Hindlimb muscle (tissue), 1 donor: ENCODE results near the gene P2RX6. TPM values are rescaled to one million over a fixed set of nuclear protein-coding genes. Genes with fewer than 3 reads are reported as not detected.

Source experiments
- DNase-seq: peaks from one replicate; pipeline ENCODE4 v3.0.0-alpha.2; 2013
- polyA plus RNA-seq: library from polyadenylated mRNA; unstranded; fragments of 120-200 nt; gene quantifications from one replicate; pipeline ENCODE4 v1.2.1, GENCODE V29; 2013; ENCODE audit not compliant: insufficient read length

The P2RX6 gene
- polyA plus RNA-seq, 1 donor, result 28.1 TPM

DNA sequence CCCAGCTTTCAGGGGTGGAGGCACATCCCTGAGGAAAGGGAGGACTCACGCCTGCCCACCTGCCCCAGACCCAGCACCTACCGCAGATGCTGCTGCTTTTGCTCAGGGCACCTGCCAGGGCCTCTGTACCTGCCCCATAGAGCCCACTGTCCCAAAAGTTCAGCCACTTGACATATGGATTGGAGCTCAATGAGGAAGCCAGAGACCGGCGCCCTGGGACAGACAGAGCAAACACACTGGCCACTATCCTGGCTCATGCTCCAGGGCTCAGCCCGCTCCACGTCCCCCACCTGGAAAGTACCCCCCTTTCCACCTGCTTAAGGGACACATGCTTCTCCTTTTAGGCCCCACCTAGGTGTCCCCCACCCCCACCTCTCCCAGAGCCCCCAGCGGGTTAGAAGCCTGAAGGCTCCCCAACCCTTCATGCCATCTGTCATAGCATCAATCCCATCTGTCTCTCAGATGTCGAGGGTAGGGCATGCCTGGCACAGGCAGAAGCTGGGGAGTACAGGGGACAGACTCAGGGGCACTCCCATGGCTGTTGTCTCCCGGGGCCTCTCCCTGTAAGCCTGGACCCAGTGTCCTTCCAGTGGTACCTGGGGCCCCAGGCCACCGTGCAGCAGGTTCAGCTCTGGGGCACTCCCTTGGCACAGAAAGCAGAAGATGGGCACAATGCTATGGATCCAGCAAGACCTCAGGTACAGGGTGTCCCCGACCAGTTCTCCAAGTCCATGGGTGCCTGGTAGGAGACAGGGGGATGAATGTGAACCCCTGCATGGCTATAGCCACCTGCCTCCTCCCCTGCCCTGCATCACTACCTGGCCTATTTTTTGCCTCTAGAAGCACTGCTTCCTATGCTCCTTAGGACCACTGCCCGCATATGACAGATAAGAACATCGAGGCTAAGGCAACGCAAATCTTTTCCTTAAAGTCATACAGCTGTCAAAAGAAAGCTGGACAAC lies 2.2 kb upstream of the P2RX6 start:
- no peak for DNase-seq

DNA sequence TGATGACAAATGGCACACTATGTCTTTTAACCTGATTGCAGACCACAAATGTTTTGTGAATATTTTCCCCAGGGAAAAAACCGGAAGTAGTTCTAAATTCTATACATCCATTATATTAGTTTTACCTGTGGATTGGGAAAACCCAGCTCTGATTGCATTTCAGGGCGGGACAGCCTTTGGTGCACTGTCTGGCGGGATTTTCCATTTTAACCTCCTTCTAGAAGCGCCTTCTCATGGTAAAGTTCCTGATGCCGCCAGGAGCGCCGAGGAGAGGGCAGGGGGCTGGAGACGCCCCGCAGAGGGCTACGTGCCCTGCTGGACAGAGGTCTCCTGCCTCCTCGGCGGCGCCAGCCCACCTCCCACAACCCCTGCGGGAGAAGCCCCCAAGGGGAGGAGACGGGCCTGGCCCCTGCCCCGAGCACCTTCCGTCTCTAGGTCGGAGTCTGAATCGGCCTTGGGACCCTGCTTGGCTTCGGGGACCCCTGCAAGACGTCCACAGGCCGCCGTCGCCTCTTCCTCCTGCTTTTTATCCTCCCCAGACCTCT lies 1.2 kb upstream of the P2RX6 start:
- DNase-seq, result no peak

DNA sequence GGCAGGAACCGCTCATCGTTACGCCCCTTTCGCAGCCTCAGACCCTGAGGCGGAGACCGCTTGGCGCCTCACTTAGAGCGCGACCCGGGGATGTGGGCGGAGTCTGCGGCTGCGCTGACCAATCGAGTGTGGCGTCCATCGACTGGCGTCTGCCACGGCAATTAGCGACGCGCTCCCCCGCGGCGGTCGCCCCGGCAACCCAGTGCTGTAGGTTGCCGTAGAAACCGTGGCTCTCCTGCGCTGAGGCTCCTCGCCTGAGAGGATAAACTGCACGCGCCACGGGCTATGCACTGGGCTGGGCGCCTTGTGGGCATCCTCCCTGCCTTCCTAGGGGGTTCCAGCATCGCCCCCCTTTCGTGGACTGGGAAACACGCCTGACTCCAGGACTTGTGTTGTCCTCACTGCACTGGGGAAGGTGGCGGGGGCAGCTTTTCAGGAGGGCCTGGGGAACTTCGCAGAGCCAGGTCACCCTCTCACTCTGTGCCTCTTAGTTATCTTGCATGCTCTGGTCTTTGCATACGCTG lies 701 bp upstream of the P2RX6 start:
- peak; percentile 87 for DNase-seq

DNA sequence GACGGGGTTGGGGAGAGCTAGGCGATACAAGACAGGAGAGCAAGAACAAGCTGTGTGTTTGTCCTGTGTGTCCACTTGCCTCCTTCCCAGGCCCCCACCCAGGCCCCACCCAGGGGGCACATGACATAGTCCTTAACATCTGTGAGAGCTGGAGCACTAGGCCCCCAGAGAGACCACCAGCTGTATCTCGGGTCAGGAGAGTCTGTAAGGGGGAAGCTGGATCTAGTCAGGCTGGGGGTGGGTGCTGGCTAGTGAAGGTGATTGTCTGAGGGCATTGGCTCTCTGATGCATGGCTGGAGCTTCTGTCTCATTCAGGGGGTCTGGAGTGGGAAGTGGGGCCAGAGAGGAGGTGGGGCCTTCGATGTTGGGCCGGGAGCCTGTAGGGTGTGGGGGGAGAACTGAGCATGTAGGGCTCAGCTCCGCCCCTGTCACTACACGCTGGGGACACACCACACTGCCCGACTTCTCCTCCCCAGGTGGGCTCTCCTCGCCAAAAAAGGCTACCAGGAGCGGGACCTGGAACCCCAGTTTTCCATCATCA lies 571 bp downstream of the P2RX6 start:
- DNase-seq, result no peak

DNA sequence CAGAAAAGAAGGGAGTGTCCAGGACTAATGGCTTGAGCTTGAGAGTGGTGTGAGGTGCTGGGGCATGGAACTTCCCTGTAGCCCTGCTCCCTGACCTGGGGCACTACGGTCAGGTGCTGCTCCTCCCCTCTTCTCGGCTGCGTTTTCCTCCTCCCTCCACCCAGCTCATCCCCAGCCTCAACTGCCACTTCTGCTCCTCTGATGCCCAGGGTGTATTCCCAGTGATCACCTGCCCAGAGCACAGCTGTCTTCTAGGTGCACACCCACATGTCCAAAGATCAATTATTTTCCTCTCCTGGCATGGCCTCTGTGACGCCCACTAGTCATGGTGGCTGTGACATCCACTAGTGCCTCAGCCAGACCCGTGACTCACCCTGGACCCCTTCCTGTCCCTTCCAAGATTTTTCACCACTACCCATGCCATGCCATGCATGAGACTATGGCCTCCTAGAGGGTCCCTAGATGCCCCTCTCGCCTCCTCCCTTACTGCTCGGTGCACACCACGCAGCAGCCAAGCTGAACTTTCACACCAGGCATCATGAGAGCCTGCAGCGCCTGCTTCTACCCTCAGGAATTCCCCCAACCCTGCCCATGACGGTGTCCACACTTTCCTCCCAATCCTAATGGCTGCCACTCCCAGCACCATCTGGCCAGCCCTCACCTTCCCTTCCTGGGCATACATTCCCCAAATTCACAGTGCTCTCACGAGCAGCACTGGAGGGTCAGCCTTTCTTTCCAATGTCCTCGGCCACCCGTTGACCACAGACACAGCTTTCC lies 1.9 kb downstream of the P2RX6 start:
- DNase-seq, result no peak

DNA sequence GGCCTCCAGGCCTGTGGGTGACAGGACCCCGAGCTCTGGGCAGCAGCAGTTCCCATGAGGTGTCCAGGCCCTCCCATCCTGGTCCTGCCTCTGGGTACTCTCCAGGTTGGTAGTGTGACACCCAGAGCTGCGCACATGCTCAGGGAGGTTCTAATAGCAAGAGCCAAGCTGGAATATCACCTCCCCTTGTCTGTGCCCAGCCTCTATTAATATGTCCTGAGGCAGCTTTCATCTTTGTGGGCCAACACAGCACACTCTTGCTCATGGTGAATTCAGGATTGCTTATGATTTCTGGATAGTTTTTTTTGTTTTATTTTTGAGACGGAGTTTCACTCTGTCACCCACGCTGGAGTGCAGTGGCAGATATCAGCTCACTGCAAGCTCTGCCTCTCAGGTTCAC lies 3.3 kb downstream of the P2RX6 start:
- DNase-seq, result no peak

- DNase-seq, result no peak
Observed at GRCh38 chr22:21020802-21021429, 6.0 kb downstream of the P2RX6 start.

DNA sequence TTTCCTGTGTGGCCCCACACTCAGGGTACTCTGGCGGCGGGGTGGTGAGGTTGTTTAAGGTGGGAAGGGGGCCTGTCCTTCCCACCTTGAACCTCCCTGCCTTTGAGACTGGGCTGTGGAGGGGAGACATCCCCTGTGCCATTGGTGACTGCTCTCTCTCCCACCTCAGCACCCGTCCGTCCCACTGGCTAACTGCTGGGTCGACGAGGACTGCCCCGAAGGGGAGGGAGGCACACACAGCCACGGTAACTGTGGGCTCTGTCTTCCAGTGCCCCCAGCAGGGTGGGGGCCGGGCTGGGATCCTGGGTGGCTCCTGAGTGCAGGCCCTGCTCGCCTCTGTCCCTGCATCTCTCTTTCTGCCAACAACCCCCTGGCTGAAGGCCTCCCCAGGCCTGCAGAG lies 7.5 kb downstream of the P2RX6 start:
- no peak for DNase-seq

DNA sequence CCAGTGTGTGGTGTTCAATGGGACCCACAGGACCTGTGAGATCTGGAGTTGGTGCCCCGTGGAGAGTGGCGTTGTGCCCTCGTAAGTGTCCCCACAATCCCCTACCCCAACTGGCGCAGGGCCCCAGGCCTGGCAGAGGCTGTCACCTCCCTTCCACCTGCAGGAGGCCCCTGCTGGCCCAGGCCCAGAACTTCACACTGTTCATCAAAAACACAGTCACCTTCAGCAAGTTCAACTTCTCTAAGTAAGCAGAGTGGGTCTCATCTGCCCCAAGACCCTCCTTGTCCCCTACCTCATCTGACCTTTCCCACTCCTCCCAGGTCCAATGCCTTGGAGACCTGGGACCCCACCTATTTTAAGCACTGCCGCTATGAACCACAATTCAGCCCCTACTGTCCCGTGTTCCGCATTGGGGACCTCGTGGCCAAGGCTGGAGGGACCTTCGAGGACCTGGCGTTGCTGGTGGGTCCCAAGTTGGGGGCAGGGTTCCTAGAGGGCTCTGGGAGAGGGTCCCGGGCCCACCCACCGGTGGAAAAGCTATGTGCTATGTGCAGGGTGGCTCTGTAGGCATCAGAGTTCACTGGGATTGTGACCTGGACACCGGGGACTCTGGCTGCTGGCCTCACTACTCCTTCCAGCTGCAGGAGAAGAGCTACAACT lies 8.1 kb downstream of the P2RX6 start:
- no peak for DNase-seq

DNA sequence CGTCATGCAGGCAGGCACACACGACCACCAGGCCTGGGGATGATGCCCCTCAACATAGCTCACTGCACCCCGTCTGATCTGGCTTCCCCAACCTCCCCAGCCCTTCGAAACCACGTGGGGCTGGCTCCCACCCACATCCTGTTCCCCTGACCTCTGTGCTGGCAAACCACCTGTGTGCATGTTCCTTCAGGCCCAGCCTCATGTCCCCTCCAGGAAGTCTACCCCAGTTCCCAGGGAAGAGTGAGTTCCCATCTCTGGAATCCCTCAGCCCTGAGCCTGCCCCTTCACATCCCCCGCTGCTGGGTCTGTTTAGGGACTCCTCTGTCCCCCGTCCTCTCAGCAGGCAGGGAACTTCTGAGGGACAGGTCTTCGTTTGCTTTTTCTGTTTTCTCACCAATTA lies 10.3 kb downstream of the P2RX6 start:
- no peak for DNase-seq

GRCh38 chr22:21025763-21026755 lies 11.1 kb downstream of the P2RX6 start:
- DNase-seq, result no peak

- peak; percentile 51 for DNase-seq
Observed at GRCh38 chr22:21026783-21027692, 12.1 kb downstream of the P2RX6 start.

- no peak for DNase-seq
Observed at GRCh38 chr22:21028277-21029251, 13.6 kb downstream of the P2RX6 start.

GRCh38 chr22:21029486-21030025 lies 14.6 kb downstream of the P2RX6 start:
- no peak for DNase-seq

GRCh38 chr22:21030032-21030431 lies 15.1 kb downstream of the P2RX6 start:
- DNase-seq, result no peak

DNA sequence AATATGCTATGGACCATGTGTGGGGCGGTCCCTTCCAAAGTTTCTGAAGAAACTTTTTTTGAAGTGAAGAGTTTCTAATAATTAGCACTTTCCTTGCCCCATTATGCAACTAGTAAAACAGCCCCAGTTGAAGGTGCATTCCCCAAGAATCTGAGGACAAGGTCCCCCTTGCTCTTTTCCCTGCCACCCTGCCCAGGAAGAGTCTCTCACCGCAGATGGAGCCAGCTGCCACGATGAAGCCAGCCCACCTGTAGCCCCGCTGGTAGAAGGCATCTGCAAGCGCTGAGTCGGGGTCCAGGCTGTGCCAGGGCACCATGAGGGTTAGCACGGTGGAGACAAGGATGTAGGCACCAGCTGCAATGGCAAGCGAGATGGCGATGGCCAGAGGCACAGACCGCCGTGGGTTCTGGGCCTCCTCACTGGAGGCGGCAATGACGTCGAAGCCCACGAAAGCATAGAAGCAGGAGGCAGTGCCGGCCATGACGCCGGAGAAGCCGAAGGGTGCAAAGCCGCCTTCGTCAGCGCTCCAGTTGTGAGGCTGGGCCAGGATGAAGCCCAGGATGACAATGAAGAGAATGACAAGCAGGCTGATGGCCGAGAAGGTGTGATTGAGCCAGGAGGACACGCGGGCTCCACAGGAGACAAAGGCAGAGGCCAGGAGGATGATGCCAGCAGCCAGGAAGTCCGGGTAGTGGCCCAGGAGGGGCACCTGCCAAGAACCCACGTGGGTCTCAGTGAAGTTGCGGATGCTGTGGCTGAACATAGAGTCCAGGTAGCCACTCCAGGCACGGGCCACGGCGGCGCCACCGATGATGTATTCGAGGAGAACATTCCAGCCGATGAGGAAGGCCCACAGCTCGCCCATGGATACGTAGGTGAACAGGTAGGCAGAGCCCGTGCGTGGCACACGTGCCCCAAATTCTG lies 15.9 kb downstream of the P2RX6 start:
- DNase-seq, result no peak
